ENCODE data around the gene ANKRD55. TPM values are rescaled to one million over a fixed set of nuclear protein-coding genes. Genes with fewer than 3 reads are reported as not detected.

ANKRD55 gene
- total RNA-seq, 1 experiment from 2014 or later, result not detected

GRCh38 chr5:56247592-56247991, 14.5 kb upstream of the ANKRD55 start:
- no peak overlapping the region for H2AFZ ChIP-seq
- H3F3A ChIP-seq (ENCODE audit: insufficient read depth, low read depth), result no peaks in the 10 kb centered on the region
- intact Hi-C loops (cut with micrococcal nuclease; ENCODE audit: unreplicated experiment), result no loop called here
- no peaks in the 10 kb centered on the region for H3K36me3 ChIP-seq (ENCODE audit: low read depth)
- no peaks in the 10 kb centered on the region for H3K9me3 ChIP-seq (ENCODE audit: insufficient read depth, low read depth)
- no peak overlapping the region for H3K27ac ChIP-seq
- POLR2A ChIA-PET (ENCODE audit: unreplicated experiment), result no interaction called here
- TF ChIP-seq CTCF (conservative IDR thresholded peaks at IDR 0.05), result no peak
- TF ChIP-seq EZH2 (IDR thresholded peaks at IDR 0.05; ENCODE audit: low read depth), result no peak
- no peaks in the 10 kb centered on the region for H4K20me1 ChIP-seq (ENCODE audit: insufficient read depth)
- BruUV-seq (replicated peaks), result no TSS peak
- H3K4me1 ChIP-seq (replicated peaks; ENCODE audit: insufficient read depth), result no peaks in the 10 kb centered on the region
- no peak for DNase-seq
- no peaks in the 10 kb centered on the region for H3K27me3 ChIP-seq (ENCODE audit: insufficient read depth, low read depth)
- no peaks in the 10 kb centered on the region for H3K79me2 ChIP-seq (ENCODE audit: low read depth)
- H3K4me3 ChIP-seq, result no peak overlapping the region
- H3K9me2 ChIP-seq (ENCODE audit: insufficient read depth), result no peaks in the 10 kb centered on the region
- CTCF ChIA-PET, result no interaction called here
- H3K4me2 ChIP-seq, result no peak overlapping the region

- 0 out of 2 replicates have a peak, but pooled peaks cover 2% of the 10 kb centered on the region for H3K9me3 ChIP-seq (ENCODE audit: insufficient read depth, low read depth)
- H3K9me2 ChIP-seq (ENCODE audit: insufficient read depth), result no peaks in the 10 kb centered on the region
- CTCF ChIA-PET, result no interaction called here
- intact Hi-C loops (cut with micrococcal nuclease; ENCODE audit: unreplicated experiment), result no loop called here
- H3K4me3 ChIP-seq, result no peak overlapping the region
- no peaks in the 10 kb centered on the region for H3K79me2 ChIP-seq (ENCODE audit: low read depth)
- H3K27me3 ChIP-seq (ENCODE audit: insufficient read depth, low read depth), result no peaks in the 10 kb centered on the region
- H3K27ac ChIP-seq, result no peak overlapping the region
- no peak overlapping the region for H3K4me2 ChIP-seq
- H3K4me1 ChIP-seq (replicated peaks; ENCODE audit: insufficient read depth), result no peaks in the 10 kb centered on the region
- no peak for DNase-seq
- TF ChIP-seq EZH2 (IDR thresholded peaks at IDR 0.05; ENCODE audit: low read depth) (no peak), CTCF (conservative IDR thresholded peaks at IDR 0.05) (no peak)
- H4K20me1 ChIP-seq (ENCODE audit: insufficient read depth), result no peaks in the 10 kb centered on the region
- POLR2A ChIA-PET (ENCODE audit: unreplicated experiment), result no interaction called here
- no TSS peak for BruUV-seq (replicated peaks)
- H2AFZ ChIP-seq, result no peak overlapping the region
- H3F3A ChIP-seq (ENCODE audit: insufficient read depth, low read depth), result no peaks in the 10 kb centered on the region
- no peaks in the 10 kb centered on the region for H3K36me3 ChIP-seq (ENCODE audit: low read depth)
Measured at GRCh38 chr5:56246769-56247168, 13.6 kb upstream of the ANKRD55 start.

GRCh38 chr5:56245481-56245880, 12.4 kb upstream of the ANKRD55 start:
- CTCF ChIA-PET, result interaction anchor here (0.7 kb wide), 1 partner anchor 780 kb away, joined by 4 read pairs; no protein-coding TSS in a partner anchor
- H3F3A ChIP-seq (ENCODE audit: insufficient read depth, low read depth), result no peaks in the 10 kb centered on the region
- intact Hi-C loops (cut with micrococcal nuclease; ENCODE audit: unreplicated experiment), result no loop called here

More at GRCh38 chr5:56245481-56245880, 12.4 kb upstream of the ANKRD55 start:
- Histone ChIP-seq H3K4me2 (no peak overlapping the region), H3K4me1 (replicated peaks; ENCODE audit: insufficient read depth) (no peaks in the 10 kb centered on the region), H4K20me1 (ENCODE audit: insufficient read depth) (no peaks in the 10 kb centered on the region), H2AFZ (no peak overlapping the region), H3K4me3 (no peak overlapping the region), H3K79me2 (ENCODE audit: low read depth) (no peaks in the 10 kb centered on the region), H3K9me2 (ENCODE audit: insufficient read depth) (no peaks in the 10 kb centered on the region), H3K36me3 (ENCODE audit: low read depth) (no peaks in the 10 kb centered on the region), H3K27me3 (ENCODE audit: insufficient read depth, low read depth) (no peaks in the 10 kb centered on the region), H3K9me3 (ENCODE audit: insufficient read depth, low read depth) (0 out of 2 replicates have a peak, but pooled peaks cover 4% of the 10 kb centered on the region), H3K27ac (no peak overlapping the region)
- DNase-seq, result no peak
- POLR2A ChIA-PET (ENCODE audit: unreplicated experiment), result no interaction called here
- no TSS peak for BruUV-seq (replicated peaks)
- no peak for TF ChIP-seq EZH2 (IDR thresholded peaks at IDR 0.05; ENCODE audit: low read depth)
- TF ChIP-seq CTCF (conservative IDR thresholded peaks at IDR 0.05), result no peak

Measured in PC-9 (cell line).